Sigmoid colon (tissue), 4 donors: ENCODE measurements around the gene SRP9.
"Not testable (repeated sequence)": the region's sequence is repeated elsewhere in the genome, so short reads cannot be mapped to it uniquely, and the experiment has no call there.

Experiments used
- CTCF ChIP-seq, 4 experiments: fragments of 450-650 bp in 3 of 4; fragments of 200-600 bp in 1 of 4; IDR thresholded peaks; one replicate each; pipeline ENCODE4 v1.5.1; 2016 to 2019; ENCODE audit warnings: antibody characterized with exemption in 4 of 4, mild to moderate bottlenecking in 3 of 4, moderate library complexity in 2 of 4
- EP300 ChIP-seq, 4 donors: sonication (generic); formaldehyde crosslinking; IDR thresholded peaks; one replicate each; pipeline ENCODE4 v1.6.1; 2017; ENCODE audit warnings: antibody characterized with exemption in 4 of 4
- POLR2A ChIP-seq, 2 donors: fragments of 450-650 bp; IDR thresholded peaks; one replicate each; pipeline ENCODE4 v1.6.1; 2016; ENCODE audit warnings: antibody characterized with exemption in 2 of 2, mild to moderate bottlenecking in 2 of 2, moderate library complexity in 2 of 2

GRCh38 chr1:225801146-225801545 is 23.5 kb downstream of the SRP9 start:
- not testable (repeated sequence) for TF ChIP-seq CTCF, POLR2A, EP300 (IDR thresholded peaks at IDR 0.05)
